ENCODE data around the gene TMEM150C. TPM values are rescaled to one million over a fixed set of nuclear protein-coding genes. Genes with fewer than 3 reads are reported as not detected.

The TMEM150C gene
- total RNA-seq, 6 experiments from 2014 or later = 3.5 to 11.8 (median 6.8) TPM

- ATAC-seq = no peak
- Histone ChIP-seq H3K27ac (no peak overlapping the region), H3K9me3 (no peaks in the 10 kb centered on the region), H3K4me3 (no peak overlapping the region), H3K27me3 (no peaks in the 10 kb centered on the region), H3K36me3 (no peaks in the 10 kb centered on the region), H3K4me1 (no peaks in the 10 kb centered on the region)
- no peak for TF ChIP-seq CTCF (IDR thresholded peaks at IDR 0.05)
- no peak for TF ChIP-seq POLR2A (IDR thresholded peaks at IDR 0.05)
- no peak for DNase-seq
- intact Hi-C loops (cut with DNase I) = no loop called here
- 82% methylated on average over 12 of the region's 14 CpGs for whole genome bisulfite sequencing (ENCODE audit: insufficient coverage, low coverage, low lambda C conversion rate, missing lambda C conversion rate)
Observed at GRCh38 chr4:82484996-82485783, 76.6 kb downstream of the TMEM150C start.

- Histone ChIP-seq H3K4me1 (no peaks in the 10 kb centered on the region), H3K9me3 (no peaks in the 10 kb centered on the region), H3K36me3 (no peaks in the 10 kb centered on the region), H3K4me3 (no peak overlapping the region), H3K27ac (no peak overlapping the region), H3K27me3 (no peaks in the 10 kb centered on the region)
- WGBS (ENCODE audit: insufficient coverage, low coverage, low lambda C conversion rate, missing lambda C conversion rate) = 51% methylated on average over 6 of the region's 6 CpGs
- no peak for DNase-seq
- no peak for TF ChIP-seq CTCF (IDR thresholded peaks at IDR 0.05)
- no peak for TF ChIP-seq POLR2A (IDR thresholded peaks at IDR 0.05)
- ATAC-seq = peak; percentile 55 to 85 (median 69)
- intact Hi-C loops (cut with DNase I) = no loop called here
Observed at GRCh38 chr4:82482387-82482786, 79.4 kb downstream of the TMEM150C start.

GRCh38 chr4:82481506-82481840 is 80.3 kb downstream of the TMEM150C start:
- H3K27me3 ChIP-seq = no peaks in the 10 kb centered on the region
- no peaks in the 10 kb centered on the region for H3K9me3 ChIP-seq
- no peak overlapping the region for H3K27ac ChIP-seq
- H3K4me1 ChIP-seq = no peaks in the 10 kb centered on the region
- TF ChIP-seq POLR2A (IDR thresholded peaks at IDR 0.05) (no peak), CTCF (IDR thresholded peaks at IDR 0.05) (no peak)
- 62% methylated on average over 6 of the region's 6 CpGs for WGBS (ENCODE audit: insufficient coverage, low coverage, low lambda C conversion rate, missing lambda C conversion rate)
- no peaks in the 10 kb centered on the region for H3K36me3 ChIP-seq
- no peak for ATAC-seq
- H3K4me3 ChIP-seq = no peak overlapping the region
- DNase-seq = no peak
- intact Hi-C loops (cut with DNase I) = no loop called here

- H3K36me3 ChIP-seq = no peaks in the 10 kb centered on the region
- no peak overlapping the region for H3K4me3 ChIP-seq
- H3K9me3 ChIP-seq = no peaks in the 10 kb centered on the region
- H3K27me3 ChIP-seq = no peaks in the 10 kb centered on the region
- ATAC-seq = no peak
- H3K27ac ChIP-seq = no peak overlapping the region
- DNase-seq = no peak
- TF ChIP-seq POLR2A (IDR thresholded peaks at IDR 0.05) = no peak
- no peak for TF ChIP-seq CTCF (IDR thresholded peaks at IDR 0.05)
- intact Hi-C loops (cut with DNase I) = no loop called here
- no peaks in the 10 kb centered on the region for H3K4me1 ChIP-seq
- WGBS (ENCODE audit: insufficient coverage, low coverage, low lambda C conversion rate, missing lambda C conversion rate) = 92% methylated on average over 7 of the region's 10 CpGs
Observed at GRCh38 chr4:82480771-82481505, 80.8 kb downstream of the TMEM150C start.

Data from right lobe of liver (tissue), 6 donors.